Psoas muscle (tissue), 8 donors: Measurements from ENCODE around the gene ACO2. TPM values are rescaled to one million over a fixed set of nuclear protein-coding genes. Genes with fewer than 3 reads are reported as not detected.
"Not testable (repeated sequence)": the region's sequence is repeated elsewhere in the genome, so short reads cannot be mapped to it uniquely, and the experiment has no call there.

Source experiments
- ATAC-seq, 4 donors: fragments of 200-7000 bp; cut with Tn5 transposase; one replicate each; pipeline ENCODE4 v1.9.1; 2020; ENCODE audit warnings: moderate library complexity in 3 of 4, mild to moderate bottlenecking in 2 of 4
- DNase-seq, 2 donors: peaks; one replicate each; pipeline ENCODE4 v3.0.0-alpha.2; 2020
- H3K27ac ChIP-seq: fragments of 200-600 bp; one replicate; pipeline ENCODE4 v1.8.0; 2022
- H3K27me3 ChIP-seq, 3 donors: fragments of 200-600 bp in 1 of 3; one replicate each; pipeline versions ENCODE4 v1.6.1 to v1.8.0; 2013 to 2022; ENCODE audit warnings: low read length in 2 of 3, mild to moderate bottlenecking in 2 of 3, moderate library complexity in 1 of 3; ENCODE audit not compliant: insufficient read depth in 3 of 3
- H3K36me3 ChIP-seq, 2 donors: fragments of 200-600 bp in 1 of 2; one replicate each; pipeline versions ENCODE4 v1.6.1 to v1.8.0; 2013 to 2022; ENCODE audit warnings: low read depth in 1 of 2, mild to moderate bottlenecking in 1 of 2, moderate library complexity in 1 of 2; ENCODE audit not compliant: insufficient read depth in 1 of 2
- H3K4me1 ChIP-seq: fragments of 200-600 bp; one replicate; pipeline ENCODE4 v1.8.0; 2022
- H3K4me3 ChIP-seq: fragments of 200-600 bp; one replicate; pipeline ENCODE4 v1.8.0; 2022; ENCODE audit warnings: mild to moderate bottlenecking
- H3K9me3 ChIP-seq: fragments of 200-600 bp; one replicate; pipeline ENCODE4 v1.8.0; 2022
- WGBS, 3 donors: extraction: QIAGEN DNeasy Blood & Tissue Kit; methylation state at CpG; one replicate each; pipeline versions ENCODE4 v1.1.6 to v1.1.7; 2013; 5-methylcytosine and 5-hydroxymethylcytosine counted together
- intact Hi-C, 2 donors: fragments of 100-400 bp; cut with DNase I; formaldehyde crosslinking; loops; one replicate each; pipeline versions ENCODE4 v1.11.0 to v1.14.2; 2022
- polyA plus RNA-seq, 3 donors: library from polyadenylated mRNA; stranded (reverse); fragments of 200-250 nt; gene quantifications; one replicate each; pipeline ENCODE4 v1.2.3, GENCODE V29; 2013
- total RNA-seq, 4 donors: library from RNA; stranded (reverse); fragmentation: NEBNext Ultra II Directional in 2 of 4; extraction: Animal tissue kit (Norgen Biotek cat#: 25700) in 2 of 4; gene quantifications; one replicate each; pipeline versions ENCODE4 v1.2.1 to v1.2.4, GENCODE V29; 2021 to 2023
- TF ChIP-seq, protein P1 (sequence below): fragments of 200-600 bp; IDR thresholded peaks from one replicate; pipeline ENCODE4 v1.8.0; 2022; ENCODE audit warnings: antibody characterized with exemption
- donor health status: healthy with polysubstance abuse.
- donor health status: DM: no; HTN: no; CAD: no; lungs with moderate emphysema.
- donor health status: Bipolar disorder and iron deficiency.
- donor health status: healthy.
- donor health status: DM: yes; HTN: yes; CAD: no.
- donor health status: DM: no; HTN: no; CAD: no.
- donor health status: DM: no; HTN: no; CAD: no.
- donor health status: DM: yes; HTN: yes; CAD: no.

The ACO2 gene
- total and polyA plus RNA-seq, 7 donors: 346 to 513 (median 458) TPM

DNA sequence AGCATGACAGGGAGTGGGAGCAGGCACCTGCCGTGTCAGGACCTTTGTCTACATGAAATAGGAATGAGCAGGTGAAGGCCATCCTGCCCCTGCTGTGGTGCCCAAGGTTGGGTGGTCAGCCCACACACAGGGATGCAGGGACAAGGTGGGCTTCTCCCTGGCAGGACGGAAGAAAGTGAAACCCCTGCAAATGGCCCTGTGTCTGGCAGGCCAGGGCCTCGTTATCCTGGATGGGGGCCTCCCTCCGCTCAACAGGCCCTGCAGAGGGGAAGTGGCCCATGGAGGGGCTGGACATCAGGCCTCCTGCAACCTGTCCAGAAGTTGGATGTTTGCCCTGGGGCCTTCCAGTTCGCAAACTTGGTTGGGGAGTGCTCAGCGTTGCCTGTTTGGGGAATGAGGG is 37.3 kb upstream of the ACO2 start:
- WGBS, 3 donors: 73 to 81% (median 75%) methylated on average over 6 of the region's 6 CpGs
- TF ChIP-seq, protein P1, sequence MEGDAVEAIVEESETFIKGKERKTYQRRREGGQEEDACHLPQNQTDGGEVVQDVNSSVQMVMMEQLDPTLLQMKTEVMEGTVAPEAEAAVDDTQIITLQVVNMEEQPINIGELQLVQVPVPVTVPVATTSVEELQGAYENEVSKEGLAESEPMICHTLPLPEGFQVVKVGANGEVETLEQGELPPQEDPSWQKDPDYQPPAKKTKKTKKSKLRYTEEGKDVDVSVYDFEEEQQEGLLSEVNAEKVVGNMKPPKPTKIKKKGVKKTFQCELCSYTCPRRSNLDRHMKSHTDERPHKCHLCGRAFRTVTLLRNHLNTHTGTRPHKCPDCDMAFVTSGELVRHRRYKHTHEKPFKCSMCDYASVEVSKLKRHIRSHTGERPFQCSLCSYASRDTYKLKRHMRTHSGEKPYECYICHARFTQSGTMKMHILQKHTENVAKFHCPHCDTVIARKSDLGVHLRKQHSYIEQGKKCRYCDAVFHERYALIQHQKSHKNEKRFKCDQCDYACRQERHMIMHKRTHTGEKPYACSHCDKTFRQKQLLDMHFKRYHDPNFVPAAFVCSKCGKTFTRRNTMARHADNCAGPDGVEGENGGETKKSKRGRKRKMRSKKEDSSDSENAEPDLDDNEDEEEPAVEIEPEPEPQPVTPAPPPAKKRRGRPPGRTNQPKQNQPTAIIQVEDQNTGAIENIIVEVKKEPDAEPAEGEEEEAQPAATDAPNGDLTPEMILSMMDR: no peak
- Histone ChIP-seq H3K4me1 (peaks cover 52% of the 10 kb centered on the region), H3K9me3 (no peaks in the 10 kb centered on the region), H3K4me3 (no peak overlapping the region), H3K36me3 (peaks cover 0 to 36% of the 10 kb centered on the region in 2 donors), H3K27me3 (no peaks in the 10 kb centered on the region), H3K27ac (peak overlapping the region; percentile 77)
- DNase-seq: no peak
- peak in 3 of 4 donors; percentile 1 to 5 (median 3) for ATAC-seq
- intact Hi-C loops: no loop called here

DNA sequence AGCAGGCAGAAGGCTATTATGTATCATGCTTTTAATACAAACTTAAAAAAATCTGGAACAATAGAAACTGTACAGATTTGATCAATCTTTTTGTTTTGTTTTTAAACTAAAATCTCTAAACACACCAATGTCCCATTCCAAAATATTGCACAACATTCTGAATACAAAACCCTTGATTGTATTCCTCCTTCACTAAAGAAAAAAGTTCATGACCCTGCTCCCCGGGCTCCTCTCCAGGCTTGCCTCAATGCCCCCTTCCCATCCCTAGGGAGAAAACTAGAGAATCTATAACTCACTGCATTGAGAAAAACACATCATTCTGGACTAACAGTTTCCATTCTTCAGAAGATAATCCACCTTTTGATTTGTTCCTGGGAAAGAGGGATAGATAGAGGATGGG is 35.4 kb upstream of the ACO2 start:
- ATAC-seq, H3K4me3 ChIP-seq, H3K27me3 ChIP-seq, DNase-seq, H3K9me3 ChIP-seq, intact Hi-C loops: not testable (repeated sequence)
- Histone ChIP-seq H3K4me1 (peaks cover 59% of the 10 kb centered on the region), H3K27ac (peak overlapping the region; percentile 55), H3K36me3 (peaks cover 0 to 49% of the 10 kb centered on the region in 2 donors)
- 30 to 64% (median 33%) methylated on average over 1 of the region's 1 CpG for WGBS, 3 donors

DNA sequence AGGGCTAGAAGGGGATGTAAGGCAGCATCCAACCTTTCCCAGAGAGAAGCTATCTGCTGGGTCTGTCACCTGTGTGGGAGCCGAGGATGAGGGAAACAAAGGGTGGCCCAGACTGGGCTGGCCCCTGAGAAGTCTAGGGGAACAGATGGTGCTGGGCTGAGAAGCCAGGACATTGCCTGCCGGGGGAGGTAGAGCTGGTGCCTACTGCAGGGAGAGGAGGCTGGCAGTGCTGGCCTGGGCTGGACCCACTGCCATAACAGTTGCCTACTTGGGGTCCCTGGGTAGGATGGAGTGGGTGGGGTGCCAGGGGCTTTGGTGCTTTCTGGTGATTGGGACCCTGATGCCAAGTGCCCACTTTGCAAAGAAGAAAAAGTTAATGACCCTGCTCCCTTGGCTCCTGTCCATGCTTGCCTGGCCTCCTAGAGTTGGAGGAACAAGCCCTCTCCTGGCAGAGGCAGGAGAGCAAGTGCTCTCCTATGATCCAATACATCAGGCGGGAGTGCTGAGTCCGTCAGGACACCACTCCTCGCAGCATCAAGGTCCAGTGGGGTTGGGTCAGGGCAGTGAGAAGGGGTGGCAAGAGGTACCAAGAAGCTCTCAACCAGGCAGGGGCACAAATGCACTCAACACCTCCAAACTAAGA is 34.4 kb upstream of the ACO2 start:
- ATAC-seq: peak in 2 of 4 donors; percentile 18 to 26
- Histone ChIP-seq H3K4me1 (peaks cover 64% of the 10 kb centered on the region), H3K36me3 (peaks cover 0 to 49% of the 10 kb centered on the region in 2 donors), H3K27ac (peak overlapping the region; percentile 71)
- H3K4me3 ChIP-seq, H3K9me3 ChIP-seq, intact Hi-C loops, H3K27me3 ChIP-seq: not testable (repeated sequence)
- peak in 1 of 2 donors; percentile 62 for DNase-seq
- WGBS, 3 donors: 24 to 46% (median 31%) methylated on average over 4 to 5 of the region's 5 CpGs

DNA sequence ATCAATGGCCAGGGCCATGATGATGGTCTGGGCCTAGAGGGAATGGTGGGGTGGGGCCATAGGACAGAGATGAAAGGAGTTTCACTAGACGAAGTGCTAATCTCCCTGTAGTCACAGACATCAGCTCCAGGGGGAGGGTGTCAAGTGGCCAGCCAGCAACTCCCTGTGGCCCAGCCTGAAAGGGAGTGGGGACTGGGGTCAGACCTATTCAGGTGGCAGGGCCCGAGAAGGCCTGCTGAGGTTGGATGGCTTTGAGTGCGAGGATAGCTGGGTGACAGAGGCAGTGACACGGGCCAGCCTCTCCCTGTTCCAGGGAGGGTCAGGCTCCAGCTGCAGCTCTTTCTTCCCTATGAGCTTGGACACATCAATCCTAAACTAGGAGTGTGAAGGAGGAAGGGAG is 33.4 kb upstream of the ACO2 start:
- H3K36me3 ChIP-seq: peaks cover 0 to 53% of the 10 kb centered on the region in 2 donors
- H3K27ac ChIP-seq: peak overlapping the region; percentile 71
- ATAC-seq (peak in 2 of 4 donors; percentile 9 to 14), DNase-seq (peak in 1 of 2 donors; percentile 60)
- H3K9me3 ChIP-seq: no peaks in the 10 kb centered on the region
- intact Hi-C loops: no loop called here
- no peaks in the 10 kb centered on the region for H3K27me3 ChIP-seq
- H3K4me1 ChIP-seq: peaks cover 70% of the 10 kb centered on the region
- WGBS, 3 donors: 18 to 36% (median 20%) methylated on average over 4 of the region's 4 CpGs
- TF ChIP-seq, protein P1: no peak
- peak overlapping the region; percentile 25 for H3K4me3 ChIP-seq

DNA sequence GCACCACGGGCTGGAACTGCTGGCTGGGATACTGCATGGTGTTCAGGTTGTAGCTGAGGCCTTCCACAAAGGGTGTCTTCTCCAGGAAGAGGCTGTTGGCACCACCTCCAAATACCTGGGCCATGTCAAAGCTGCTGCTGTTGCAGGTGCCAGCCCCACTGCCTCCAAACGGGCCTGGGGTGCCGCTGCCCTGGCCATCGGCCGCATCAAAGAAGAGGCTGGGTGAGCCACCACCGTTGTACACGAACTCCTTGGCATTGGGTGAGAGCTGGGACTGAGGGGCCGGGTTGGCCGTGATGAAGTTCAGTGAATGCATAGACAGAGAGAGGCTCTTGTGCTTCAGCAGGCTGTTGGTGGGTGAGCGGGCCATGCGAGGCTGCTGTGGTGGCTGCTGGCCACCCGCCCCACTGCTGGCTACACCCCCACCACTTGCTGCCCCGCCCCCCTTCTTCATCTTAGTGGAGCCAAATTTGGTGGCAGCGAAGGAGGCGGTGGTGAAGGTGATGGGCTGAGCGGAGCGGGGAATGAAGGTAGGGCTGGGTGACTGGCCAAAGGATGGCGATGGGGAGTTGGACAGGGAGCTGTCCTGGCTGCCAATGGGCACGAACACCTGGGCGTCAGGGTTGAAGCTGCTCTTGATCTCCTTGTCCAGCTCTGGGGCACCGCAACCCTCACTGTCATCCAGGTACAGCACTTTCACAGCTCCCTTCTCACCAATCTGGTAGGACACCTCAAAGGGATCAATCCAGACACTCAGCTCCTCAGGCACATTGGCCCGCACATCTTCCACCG is 32.4 kb upstream of the ACO2 start:
- peak overlapping the region; percentile 4 for H3K4me3 ChIP-seq
- TF ChIP-seq, protein P1: no peak
- DNase-seq (peak in 1 of 2 donors; percentile 67), ATAC-seq (peak in 2 of 4 donors; percentile 8 to 16)
- peak overlapping the region; percentile 71 for H3K27ac ChIP-seq
- no peaks in the 10 kb centered on the region for H3K9me3 ChIP-seq
- no peaks in the 10 kb centered on the region for H3K27me3 ChIP-seq
- intact Hi-C loops: no loop called here
- peaks cover 0 to 56% of the 10 kb centered on the region in 2 donors for H3K36me3 ChIP-seq
- peaks cover 79% of the 10 kb centered on the region for H3K4me1 ChIP-seq
- 38 to 61% (median 43%) methylated on average over 20 to 23 of the region's 23 CpGs for WGBS, 3 donors
